CD4-positive, alpha-beta T cell (primary cell): Measurements from ENCODE around the gene COL20A1. TPM values are rescaled to one million over a fixed set of nuclear protein-coding genes. Genes with fewer than 3 reads are reported as not detected.

ENCODE experiments used
- ATAC-seq: fragments of 200-7000 bp; cut with Tn5 transposase; one replicate; pipeline ENCODE4 v1.10.0; 2022; ENCODE audit warnings: mild to moderate bottlenecking; ENCODE audit not compliant: poor library complexity
- CTCF ChIA-PET: fragments of 350-600 bp; sonication (Branson Sonifier 250); formaldehyde crosslinking; loops from one replicate; lab custom pipeline; 2021; ENCODE audit warnings: antibody characterized with exemption, inconsistent platforms; lab: Charles Lee
- POLR2A ChIA-PET: fragments of 350-600 bp; sonication (Branson Sonifier 250); formaldehyde crosslinking; loops from one replicate; lab custom pipeline; 2021; ENCODE audit warnings: antibody characterized with exemption, inconsistent platforms; lab: Charles Lee
- DNase-seq, 14 experiments: peaks; one replicate each; pipeline ENCODE4 v3.0.0-alpha.2; 2013 to 2020; ENCODE audit warnings: mixed read lengths in 2 of 14
- H3K27ac ChIP-seq, 2 donors: one replicate each; pipeline versions ENCODE4 v1.5.1 to v1.7.0; 2013; ENCODE audit warnings: low read length in 2 of 2, low read depth in 1 of 2, mild to moderate bottlenecking in 1 of 2
- H3K27me3 ChIP-seq, 2 experiments: 1 replicate in 1 of 2; 2 replicates in 1 of 2; pipeline versions ENCODE4 v1.6.1 to v1.7.0; 2013; ENCODE audit warnings: low read length in 2 of 2, control low read depth in 1 of 2, mild to moderate bottlenecking in 1 of 2, moderate library complexity in 1 of 2; ENCODE audit not compliant: insufficient read depth in 2 of 2, control insufficient read depth in 1 of 2
- H3K36me3 ChIP-seq: one replicate; pipeline ENCODE4 v1.6.1; 2013; ENCODE audit warnings: low read length, control low read depth; ENCODE audit not compliant: insufficient read depth
- H3K4me1 ChIP-seq: one replicate; pipeline ENCODE4 v1.6.1; 2013; ENCODE audit warnings: low read length, control low read depth; ENCODE audit not compliant: insufficient read depth
- H3K4me3 ChIP-seq: one replicate; pipeline ENCODE4 v1.5.1; 2013; ENCODE audit warnings: mild to moderate bottlenecking, low read length, moderate library complexity
- H3K9me3 ChIP-seq, 2 experiments: 1 replicate in 1 of 2; 2 replicates in 1 of 2; pipeline versions ENCODE4 v1.6.1 to v1.7.0; 2013; ENCODE audit warnings: low read length in 2 of 2, mild to moderate bottlenecking in 2 of 2, control low read depth in 1 of 2, moderate library complexity in 1 of 2; ENCODE audit not compliant: control insufficient read depth in 1 of 2, insufficient read depth in 1 of 2
- H3K27ac Mint-ChIP-seq: one replicate; pipeline ENCODE4 v1.8.0; 2020; ENCODE audit warnings: mixed read lengths
- H3K27me3 Mint-ChIP-seq: one replicate; pipeline ENCODE4 v1.8.0; 2021; ENCODE audit warnings: mixed read lengths
- H3K36me3 Mint-ChIP-seq: one replicate; pipeline ENCODE4 v1.8.0; 2021; ENCODE audit warnings: low read depth, mixed read lengths
- H3K4me1 Mint-ChIP-seq: one replicate; pipeline ENCODE4 v1.8.0; 2021; ENCODE audit warnings: low read depth, mixed read lengths
- H3K4me3 Mint-ChIP-seq: one replicate; pipeline ENCODE4 v1.8.0; 2020; ENCODE audit warnings: mild to moderate bottlenecking, mixed read lengths
- H3K9me3 Mint-ChIP-seq: one replicate; pipeline ENCODE4 v1.8.0; 2020; ENCODE audit warnings: mixed read lengths
- CTCF ChIP-seq: fragments of 200-600 bp; IDR thresholded peaks from one replicate; pipeline ENCODE4 v1.8.0; 2022; ENCODE audit warnings: antibody characterized with exemption, mild to moderate bottlenecking
- intact Hi-C, 2 experiments: fragments of 100-400 bp; cut with DNase I in 1 of 2; cut with micrococcal nuclease in 1 of 2; formaldehyde crosslinking; loops; one replicate each; pipeline versions ENCODE4 v1.15.1 to v1.9.0; 2023 to 2025; cut with DNase I, micrococcal nuclease
- total RNA-seq, 174 experiments: library from RNA in 2 of 174; stranded (reverse) in 2 of 174; gene quantifications; one replicate each; pipeline ENCODE4 v1.2.3 and lab custom pipeline; 2021 to 2026

The COL20A1 gene
- total RNA-seq, 2 experiments from 2014 or later, result 0.03 TPM; not detected in 1

GRCh38 chr20:63311186-63311832 is 18.3 kb downstream of the COL20A1 start:
- H3K4me1 Mint-ChIP-seq, result no peaks in the 10 kb centered on the region
- Histone ChIP-seq H3K9me3 (no peaks in the 10 kb centered on the region), H3K4me3 (no peak overlapping the region), H3K36me3 (no peaks in the 10 kb centered on the region), H3K4me1 (no peaks in the 10 kb centered on the region), H3K27me3 (peaks cover 0 to 19% of the 10 kb centered on the region in 2 experiments), H3K27ac (no peak overlapping the region)
- intact Hi-C loops, result loop anchor here in 1 of 2 experiments (10.0 kb wide), 1 partner anchor 73 kb away; no protein-coding TSS in a partner anchor
- ChIA-PET POLR2A (no interaction called here), CTCF (no interaction called here)
- TF ChIP-seq CTCF, result no peak
- H3K36me3 Mint-ChIP-seq, result no peaks in the 10 kb centered on the region
- no peaks in the 10 kb centered on the region for H3K27me3 Mint-ChIP-seq
- ATAC-seq (no peak), DNase-seq (no peak)
- H3K4me3 Mint-ChIP-seq, result no peak overlapping the region
- H3K27ac Mint-ChIP-seq, result no peak overlapping the region
- no peaks in the 10 kb centered on the region for H3K9me3 Mint-ChIP-seq

- H3K27me3 Mint-ChIP-seq, result no peaks in the 10 kb centered on the region
- no peak overlapping the region for H3K4me3 ChIP-seq
- no peaks in the 10 kb centered on the region for H3K4me1 ChIP-seq
- no peak for TF ChIP-seq CTCF
- no peaks in the 10 kb centered on the region for H3K4me1 Mint-ChIP-seq
- H3K27me3 ChIP-seq, result peaks cover 0 to 16% of the 10 kb centered on the region in 2 experiments
- H3K36me3 ChIP-seq, result no peaks in the 10 kb centered on the region
- no peak overlapping the region for H3K27ac ChIP-seq
- H3K9me3 Mint-ChIP-seq, result no peaks in the 10 kb centered on the region
- ATAC-seq, result no peak
- H3K36me3 Mint-ChIP-seq, result no peaks in the 10 kb centered on the region
- DNase-seq, result no peak
- no peaks in the 10 kb centered on the region for H3K9me3 ChIP-seq
- H3K27ac Mint-ChIP-seq, result no peak overlapping the region
- intact Hi-C loops, result loop anchor here in 1 of 2 experiments (10.0 kb wide), 1 partner anchor 73 kb away; no protein-coding TSS in a partner anchor
- ChIA-PET CTCF (no interaction called here), POLR2A (no interaction called here)
- no peak overlapping the region for H3K4me3 Mint-ChIP-seq
Measured at GRCh38 chr20:63311833-63312243, 18.9 kb downstream of the COL20A1 start.

GRCh38 chr20:63312273-63312672 is 19.3 kb downstream of the COL20A1 start:
- Histone ChIP-seq H3K27ac (no peak overlapping the region), H3K9me3 (no peaks in the 10 kb centered on the region), H3K4me3 (no peak overlapping the region), H3K27me3 (peaks cover 0 to 13% of the 10 kb centered on the region in 2 experiments), H3K4me1 (no peaks in the 10 kb centered on the region), H3K36me3 (no peaks in the 10 kb centered on the region)
- Mint-ChIP-seq H3K27ac (no peak overlapping the region), H3K27me3 (no peaks in the 10 kb centered on the region), H3K9me3 (no peaks in the 10 kb centered on the region), H3K36me3 (no peaks in the 10 kb centered on the region), H3K4me1 (no peaks in the 10 kb centered on the region), H3K4me3 (no peak overlapping the region)
- intact Hi-C loops, result loop anchor here in 1 of 2 experiments (10.0 kb wide), 1 partner anchor 73 kb away; no protein-coding TSS in a partner anchor
- POLR2A ChIA-PET, result no interaction called here
- ATAC-seq (no peak), DNase-seq (no peak)
- no peak for TF ChIP-seq CTCF
- CTCF ChIA-PET, result no interaction called here
